Naive B cell (primary cell): Measurements from ENCODE around the gene YTHDF2. TPM values are rescaled to one million over a fixed set of nuclear protein-coding genes. Genes with fewer than 3 reads are reported as not detected.
"Not testable (repeated sequence)": the region's sequence is repeated elsewhere in the genome, so short reads cannot be mapped to it uniquely, and the experiment has no call there.

Source experiments
- ATAC-seq, 2 donors: fragments of 150-1000 bp; cut with Tn5 transposase; 2 replicates each; pipeline ENCODE4 v1.10.0; 2021; ENCODE audit warnings: low read depth in 2 of 2, mild to moderate bottlenecking in 2 of 2, moderate library complexity in 2 of 2
- DNase-seq: peaks from one replicate; pipeline ENCODE4 v3.0.0; 2022
- H3K27ac Mint-ChIP-seq, 6 donors: one replicate each; pipeline ENCODE4 v1.8.0; 2020 to 2022; ENCODE audit warnings: mild to moderate bottlenecking in 6 of 6, mixed read lengths in 6 of 6, moderate library complexity in 5 of 6, inconsistent platforms in 2 of 6
- H3K27me3 Mint-ChIP-seq, 3 donors: one replicate each; pipeline ENCODE4 v1.8.0; 2021 to 2022; ENCODE audit warnings: mixed read lengths in 3 of 3, mild to moderate bottlenecking in 1 of 3
- H3K36me3 Mint-ChIP-seq, 2 donors: one replicate each; pipeline ENCODE4 v1.8.0; 2020 to 2022; ENCODE audit warnings: mixed read lengths in 2 of 2, inconsistent platforms in 1 of 2, mild to moderate bottlenecking in 1 of 2
- H3K4me1 Mint-ChIP-seq, 3 donors: one replicate each; pipeline ENCODE4 v1.8.0; 2020 to 2022; ENCODE audit warnings: mixed read lengths in 3 of 3, inconsistent platforms in 1 of 3, mild to moderate bottlenecking in 1 of 3, moderate library complexity in 1 of 3
- H3K4me3 Mint-ChIP-seq, 8 donors: one replicate each; pipeline ENCODE4 v1.8.0; 2020 to 2022; ENCODE audit warnings: mild to moderate bottlenecking in 8 of 8, mixed read lengths in 8 of 8, moderate library complexity in 8 of 8, inconsistent platforms in 2 of 8
- H3K9me3 Mint-ChIP-seq, 7 donors: one replicate each; pipeline ENCODE4 v1.8.0; 2020 to 2022; ENCODE audit warnings: mixed read lengths in 7 of 7, mild to moderate bottlenecking in 5 of 7, inconsistent platforms in 2 of 7, moderate library complexity in 1 of 7
- polyA plus RNA-seq, 6 donors: library from polyadenylated mRNA; unstranded; fragments of 300-500 nt; fragmentation: Illumina TruSeq; gene quantifications; one replicate each; pipeline ENCODE4 v1.2.3, GENCODE V29; 2021; ENCODE audit warnings: low read depth in 6 of 6

Gene YTHDF2
- 100 to 1,000 TPM; 114 to 195 (median 133) TPM for polyA plus RNA-seq

- Mint-ChIP-seq H3K4me3 (peak within 1 kb of the TSS; percentile 93 to 98 (median 95)), H3K4me1 (peaks cover 19 to 31% (median 25%) of the 10 kb centered on the region in 3 donors), H3K27me3 (no peaks in the 10 kb centered on the region), H3K36me3 (peaks cover 4 to 13% of the 10 kb centered on the region in 2 donors), H3K27ac (peak within 1 kb of the TSS; percentile 89 to 98 (median 96)), H3K9me3 (no peaks in the 10 kb centered on the region)
- ATAC-seq: peak; percentile 90 to 91
- DNase-seq: peak; percentile 97
Measured at GRCh38 chr1:28736450-28737306, at the start of gene YTHDF2. Gene YTHDF2 (plus strand): TSS chr1:28736940. CDS start chr1:28737121, 181 bp downstream.

- not testable (repeated sequence) for ATAC-seq, H3K27me3 Mint-ChIP-seq, H3K4me1 Mint-ChIP-seq, DNase-seq, H3K9me3 Mint-ChIP-seq, H3K27ac Mint-ChIP-seq, H3K4me3 Mint-ChIP-seq
- H3K36me3 Mint-ChIP-seq: peaks cover 17 to 20% of the 10 kb centered on the region in 2 donors
Measured at GRCh38 chr1:28691627-28692026, 45.1 kb upstream of the YTHDF2 start.

- no peaks in the 10 kb centered on the region for H3K27me3 Mint-ChIP-seq
- DNase-seq: no peak
- no peak overlapping the region for H3K27ac Mint-ChIP-seq
- ATAC-seq: no peak
- no peaks in the 10 kb centered on the region for H3K9me3 Mint-ChIP-seq
- peaks cover 10 to 19% of the 10 kb centered on the region in 2 donors for H3K36me3 Mint-ChIP-seq
- no peak overlapping the region for H3K4me3 Mint-ChIP-seq
- H3K4me1 Mint-ChIP-seq: no peaks in the 10 kb centered on the region
Measured at GRCh38 chr1:28703629-28704028, 33.1 kb upstream of the YTHDF2 start.

DNA sequence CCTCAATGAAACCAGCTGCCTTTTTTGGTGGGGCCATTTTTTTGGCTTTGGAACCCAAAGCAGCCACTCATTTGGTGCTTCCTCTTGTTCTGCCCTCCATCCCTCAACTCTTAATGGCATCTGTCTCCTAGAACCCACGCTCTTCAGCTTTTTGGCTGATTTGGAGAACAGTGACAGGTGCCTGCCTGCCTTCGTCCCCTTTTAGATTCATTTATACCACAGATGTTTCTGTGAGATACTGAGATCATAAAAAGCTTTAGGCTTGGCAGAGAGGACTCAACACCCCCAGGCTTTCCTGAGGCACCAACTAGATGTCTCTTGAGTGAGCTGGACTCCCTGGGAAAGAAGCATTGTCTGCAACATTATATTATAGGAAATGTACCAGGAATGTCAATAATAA lies 20.4 kb upstream of the YTHDF2 start:
- ATAC-seq (no peak), DNase-seq (no peak)
- Mint-ChIP-seq H3K27me3 (no peaks in the 10 kb centered on the region), H3K9me3 (no peaks in the 10 kb centered on the region), H3K36me3 (peaks cover 15 to 18% of the 10 kb centered on the region in 2 donors), H3K4me3 (no peak overlapping the region), H3K4me1 (peaks cover 2 to 11% (median 4%) of the 10 kb centered on the region in 3 donors), H3K27ac (no peak overlapping the region)

DNA sequence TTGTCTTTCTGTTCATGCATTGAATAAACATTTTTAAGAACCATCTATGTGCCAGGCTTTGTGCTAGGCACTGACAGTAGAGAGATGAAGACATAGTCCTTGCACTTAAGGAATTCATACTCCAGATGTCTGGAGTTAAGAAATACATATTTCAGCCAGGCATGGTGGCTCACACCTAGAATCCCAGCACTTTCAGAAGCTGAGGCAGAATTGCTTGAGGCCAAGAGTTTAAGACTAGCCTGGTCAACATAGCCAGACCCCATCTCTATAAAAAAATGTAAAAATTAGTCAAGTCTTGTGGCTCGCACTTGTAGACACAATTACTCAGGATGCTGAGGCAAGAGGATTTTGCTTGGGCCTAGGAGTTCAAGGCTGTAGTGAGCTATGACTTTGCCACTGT lies 18.6 kb upstream of the YTHDF2 start:
- H3K9me3 Mint-ChIP-seq: no peaks in the 10 kb centered on the region
- peaks cover 15 to 17% of the 10 kb centered on the region in 2 donors for H3K36me3 Mint-ChIP-seq
- H3K4me3 Mint-ChIP-seq: no peak overlapping the region
- peaks cover 2 to 11% (median 4%) of the 10 kb centered on the region in 3 donors for H3K4me1 Mint-ChIP-seq
- no peak for DNase-seq
- H3K27ac Mint-ChIP-seq: no peak overlapping the region
- H3K27me3 Mint-ChIP-seq: no peaks in the 10 kb centered on the region
- ATAC-seq: no peak

- DNase-seq (no peak), ATAC-seq (no peak)
- Mint-ChIP-seq H3K36me3 (peaks cover 10 to 11% of the 10 kb centered on the region in 2 donors), H3K27ac (peak overlapping the region in 3 of 6 donors; percentile 18 to 90 (median 77)), H3K4me3 (no peak overlapping the region), H3K4me1 (peaks cover 2 to 11% (median 4%) of the 10 kb centered on the region in 3 donors), H3K9me3 (no peaks in the 10 kb centered on the region), H3K27me3 (no peaks in the 10 kb centered on the region)
Measured at GRCh38 chr1:28718586-28719331, 18.0 kb upstream of the YTHDF2 start.

DNA sequence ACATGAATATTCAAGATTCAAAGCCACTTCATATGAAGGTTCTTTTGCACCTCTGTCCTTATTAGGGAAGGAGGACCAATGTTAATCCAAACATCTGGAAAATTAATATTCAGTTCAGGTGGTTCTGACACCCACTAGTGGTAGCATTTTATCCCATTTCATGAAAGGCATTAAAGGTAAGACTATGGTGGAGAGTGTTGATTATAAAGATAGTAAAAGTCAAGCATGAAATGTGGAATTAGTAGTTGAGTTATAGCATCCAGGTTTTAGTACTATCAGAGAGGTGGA lies 17.5 kb upstream of the YTHDF2 start:
- Mint-ChIP-seq H3K27me3 (no peaks in the 10 kb centered on the region), H3K4me1 (peaks cover 2 to 8% (median 4%) of the 10 kb centered on the region in 3 donors), H3K4me3 (no peak overlapping the region), H3K9me3 (no peaks in the 10 kb centered on the region), H3K36me3 (peaks cover 6 to 7% of the 10 kb centered on the region in 2 donors), H3K27ac (peak overlapping the region in 3 of 6 donors; percentile 18 to 90 (median 77))
- no peak for ATAC-seq
- no peak for DNase-seq

GRCh38 chr1:28720376-28720775 lies 16.4 kb upstream of the YTHDF2 start:
- Mint-ChIP-seq H3K36me3 (no peaks in the 10 kb centered on the region), H3K9me3 (no peaks in the 10 kb centered on the region), H3K4me3 (no peak overlapping the region), H3K4me1 (peaks cover 2 to 6% (median 4%) of the 10 kb centered on the region in 3 donors), H3K27ac (no peak overlapping the region), H3K27me3 (no peaks in the 10 kb centered on the region)
- ATAC-seq (no peak), DNase-seq (no peak)

GRCh38 chr1:28721927-28722326 lies 14.8 kb upstream of the YTHDF2 start:
- H3K4me3 Mint-ChIP-seq: peak overlapping the region in 1 of 8 donors; percentile 59
- DNase-seq, ATAC-seq, H3K4me1 Mint-ChIP-seq, H3K9me3 Mint-ChIP-seq, H3K36me3 Mint-ChIP-seq, H3K27me3 Mint-ChIP-seq, H3K27ac Mint-ChIP-seq: not testable (repeated sequence)

- not testable (repeated sequence) for H3K36me3 Mint-ChIP-seq, ATAC-seq, H3K4me1 Mint-ChIP-seq, H3K4me3 Mint-ChIP-seq, DNase-seq, H3K27me3 Mint-ChIP-seq, H3K27ac Mint-ChIP-seq, H3K9me3 Mint-ChIP-seq
Measured at GRCh38 chr1:28725365-28725764, 11.4 kb upstream of the YTHDF2 start.

DNA sequence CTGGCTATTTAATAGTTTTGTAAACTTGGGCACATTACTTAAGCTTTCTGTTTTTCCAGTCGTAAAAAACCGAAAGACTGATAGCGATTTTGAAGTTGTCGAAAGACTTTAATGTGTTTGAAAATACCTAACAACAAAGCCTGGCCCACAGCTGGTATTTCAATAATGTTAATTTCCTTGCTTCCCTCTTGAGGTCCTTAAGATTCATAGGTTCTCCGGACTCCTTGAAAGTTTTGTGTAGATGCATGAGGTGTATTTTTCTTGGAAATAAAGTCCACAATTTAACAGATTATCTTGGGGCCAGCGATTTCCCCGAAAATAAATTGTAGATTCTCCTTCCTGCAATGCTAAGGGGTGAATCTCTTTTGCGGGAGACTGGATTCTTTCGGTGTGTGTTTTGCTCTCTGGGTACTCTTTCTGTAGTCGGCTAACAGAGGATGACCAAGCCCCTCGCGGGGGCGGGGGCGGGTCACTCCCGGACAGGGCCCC lies 735 bp upstream of the YTHDF2 start:
- ATAC-seq: no peak
- Mint-ChIP-seq H3K4me3 (peak overlapping the region; percentile 93 to 98 (median 95)), H3K27me3 (no peaks in the 10 kb centered on the region), H3K9me3 (no peaks in the 10 kb centered on the region), H3K27ac (peak overlapping the region; percentile 89 to 98 (median 96)), H3K4me1 (peaks cover 19 to 31% (median 25%) of the 10 kb centered on the region in 3 donors), H3K36me3 (peaks cover 4 to 13% of the 10 kb centered on the region in 2 donors)
- DNase-seq: no peak

DNA sequence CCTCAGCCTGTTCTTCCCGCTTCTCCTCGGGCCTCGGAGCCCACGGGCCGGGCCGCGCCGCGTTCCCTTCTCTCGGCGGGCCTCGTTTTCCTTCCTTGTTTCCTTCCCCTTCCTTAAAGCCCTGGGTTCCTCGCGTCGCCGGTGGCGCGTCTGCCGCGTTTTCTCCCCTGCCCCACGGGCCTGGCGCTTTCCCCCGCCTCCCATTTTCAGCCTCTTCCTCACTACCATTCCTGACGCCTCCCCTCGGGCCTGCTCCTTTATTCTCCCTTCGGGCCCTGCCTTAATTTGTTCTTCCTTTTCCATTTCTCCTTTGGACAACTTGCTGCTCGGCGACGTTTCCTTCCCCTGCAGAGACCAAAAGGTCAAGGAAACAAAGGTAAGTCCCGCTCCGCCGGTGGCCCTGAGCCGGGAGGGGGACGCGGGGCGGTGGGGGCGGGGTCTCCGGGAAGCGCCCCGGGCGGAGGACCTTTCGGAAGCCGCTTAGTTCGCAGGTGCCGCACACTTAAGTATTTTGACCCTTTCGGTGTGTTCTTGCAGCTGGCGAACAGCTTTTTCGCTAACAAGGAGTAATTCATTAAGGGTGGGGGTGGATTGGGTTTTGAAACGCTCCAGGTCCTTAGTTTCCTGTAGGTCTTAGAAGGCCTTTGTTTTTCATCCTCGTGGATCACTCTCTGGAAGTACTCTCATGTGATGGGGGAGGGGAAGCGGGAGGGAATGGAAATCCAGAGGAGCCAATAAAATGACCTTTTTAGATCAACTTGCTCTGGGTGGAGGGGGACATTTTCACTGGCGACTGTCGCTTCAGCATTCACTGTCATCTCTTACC lies 780 bp downstream of the YTHDF2 start:
- H3K9me3 Mint-ChIP-seq: no peaks in the 10 kb centered on the region
- H3K27ac Mint-ChIP-seq: peak overlapping the region; percentile 83 to 98 (median 92)
- DNase-seq (peak; percentile 21), ATAC-seq (no peak)
- no peaks in the 10 kb centered on the region for H3K27me3 Mint-ChIP-seq
- peaks cover 23 to 34% (median 25%) of the 10 kb centered on the region in 3 donors for H3K4me1 Mint-ChIP-seq
- H3K4me3 Mint-ChIP-seq: peak overlapping the region; percentile 93 to 98 (median 95)
- H3K36me3 Mint-ChIP-seq: peaks cover 4 to 13% of the 10 kb centered on the region in 2 donors

GRCh38 chr1:28740118-28740517 lies 3.4 kb downstream of the YTHDF2 start:
- H3K4me1 Mint-ChIP-seq: peaks cover 39 to 54% (median 39%) of the 10 kb centered on the region in 3 donors
- H3K27me3 Mint-ChIP-seq: no peaks in the 10 kb centered on the region
- DNase-seq (no peak), ATAC-seq (no peak)
- peak overlapping the region in 1 of 6 donors; percentile 78 for H3K27ac Mint-ChIP-seq
- H3K36me3 Mint-ChIP-seq: peaks cover 20 to 29% of the 10 kb centered on the region in 2 donors
- H3K9me3 Mint-ChIP-seq: no peaks in the 10 kb centered on the region
- peak overlapping the region in 2 of 8 donors; percentile 15 to 96 for H3K4me3 Mint-ChIP-seq
